Measurements from ENCODE around the gene DEPDC4. TPM values are rescaled to one million over a fixed set of nuclear protein-coding genes. Genes with fewer than 3 reads are reported as not detected.
A peak's percentile ranks its signal among the peaks of the same experiment; 100 is the strongest.

DEPDC4 gene
- total and polyA plus RNA-seq, 2 of the 13 experiments (the other 11 are each of a cell fraction or from before 2014, with no cell fraction given), result 2.2 to 5.7 TPM

- TF ChIP-seq, protein P1, sequence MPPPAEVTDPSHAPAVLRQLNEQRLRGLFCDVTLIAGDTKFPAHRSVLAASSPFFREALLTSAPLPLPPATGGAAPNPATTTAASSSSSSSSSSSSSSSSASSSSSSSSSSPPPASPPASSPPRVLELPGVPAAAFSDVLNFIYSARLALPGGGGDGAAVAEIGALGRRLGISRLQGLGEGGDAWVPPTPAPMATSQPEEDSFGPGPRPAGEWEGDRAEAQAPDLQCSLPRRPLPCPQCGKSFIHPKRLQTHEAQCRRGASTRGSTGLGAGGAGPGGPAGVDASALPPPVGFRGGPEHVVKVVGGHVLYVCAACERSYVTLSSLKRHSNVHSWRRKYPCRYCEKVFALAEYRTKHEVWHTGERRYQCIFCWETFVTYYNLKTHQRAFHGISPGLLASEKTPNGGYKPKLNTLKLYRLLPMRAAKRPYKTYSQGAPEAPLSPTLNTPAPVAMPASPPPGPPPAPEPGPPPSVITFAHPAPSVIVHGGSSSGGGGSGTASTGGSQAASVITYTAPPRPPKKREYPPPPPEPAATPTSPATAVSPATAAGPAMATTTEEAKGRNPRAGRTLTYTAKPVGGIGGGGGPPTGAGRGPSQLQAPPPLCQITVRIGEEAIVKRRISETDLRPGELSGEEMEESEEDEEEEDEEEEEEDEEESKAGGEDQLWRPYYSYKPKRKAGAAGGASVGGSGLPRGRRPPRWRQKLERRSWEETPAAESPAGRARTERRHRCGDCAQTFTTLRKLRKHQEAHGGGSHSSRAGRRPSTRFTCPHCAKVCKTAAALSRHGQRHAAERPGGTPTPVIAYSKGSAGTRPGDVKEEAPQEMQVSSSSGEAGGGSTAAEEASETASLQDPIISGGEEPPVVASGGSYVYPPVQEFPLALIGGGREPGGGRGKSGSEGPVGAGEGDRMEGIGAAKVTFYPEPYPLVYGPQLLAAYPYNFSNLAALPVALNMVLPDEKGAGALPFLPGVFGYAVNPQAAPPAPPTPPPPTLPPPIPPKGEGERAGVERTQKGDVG (CRISPR knock-in tag; IDR thresholded peaks at IDR 0.05; ENCODE audit: borderline replicate concordance), result no peak
- TF ChIP-seq GZF1 (CRISPR knock-in tag; IDR thresholded peaks at IDR 0.05) (no peak), SMARCE1 (IDR thresholded peaks at IDR 0.05; ENCODE audit: borderline replicate concordance) (no peak), ZNF136 (CRISPR knock-in tag; IDR thresholded peaks at IDR 0.05; ENCODE audit: low read depth) (no peak), SSRP1 (CRISPR knock-in tag; IDR thresholded peaks at IDR 0.05) (0 out of 2 replicates have a peak, but pooled peaks have one; percentile 13), CREB1 (IDR thresholded peaks at IDR 0.05) (peak; percentile 99), CREB1 (CRISPR knock-in tag; IDR thresholded peaks at IDR 0.05) (peak; percentile 95), ZNF124 (CRISPR knock-in tag; IDR thresholded peaks at IDR 0.05) (no peak), PPARG (CRISPR knock-in tag; conservative IDR thresholded peaks at IDR 0.05) (no peak), ZNF770 (CRISPR knock-in tag; IDR thresholded peaks at IDR 0.05) (peak; percentile 26; the same call in 1 of the 2 replicates), PRPF4 (IDR thresholded peaks at IDR 0.05; ENCODE audit: low read depth, low read length, poor library complexity, severe bottlenecking) (no peak), ZNF616 (CRISPR knock-in tag; IDR thresholded peaks at IDR 0.05; ENCODE audit: low read depth) (no peak), STAG1 (CRISPR knock-in tag; IDR thresholded peaks at IDR 0.05) (no peak), ZNF512 (CRISPR knock-in tag; IDR thresholded peaks at IDR 0.05) (no peak), AKAP8 (CRISPR knock-in tag; IDR thresholded peaks at IDR 0.05) (no peak), ZBTB7A (CRISPR knock-in tag; IDR thresholded peaks at IDR 0.05) (no peak)
- TF ChIP-seq, protein P2, sequence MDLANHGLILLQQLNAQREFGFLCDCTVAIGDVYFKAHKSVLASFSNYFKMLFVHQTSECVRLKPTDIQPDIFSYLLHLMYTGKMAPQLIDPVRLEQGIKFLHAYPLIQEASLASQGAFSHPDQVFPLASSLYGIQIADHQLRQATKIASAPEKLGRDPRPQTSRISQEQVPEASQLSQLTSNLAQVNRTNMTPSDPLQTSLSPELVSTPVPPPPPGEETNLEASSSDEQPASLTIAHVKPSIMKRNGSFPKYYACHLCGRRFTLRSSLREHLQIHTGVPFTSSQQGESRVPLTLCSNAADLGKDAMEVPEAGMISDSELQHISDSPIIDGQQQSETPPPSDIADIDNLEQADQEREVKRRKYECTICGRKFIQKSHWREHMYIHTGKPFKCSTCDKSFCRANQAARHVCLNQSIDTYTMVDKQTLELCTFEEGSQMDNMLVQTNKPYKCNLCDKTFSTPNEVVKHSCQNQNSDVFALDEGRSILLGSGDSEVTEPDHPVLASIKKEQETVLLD (CRISPR knock-in tag; IDR thresholded peaks at IDR 0.05; ENCODE audit: low read depth), result peak; percentile 64; the same call in 1 of the 2 replicates
- TF ChIP-seq, protein P3, sequence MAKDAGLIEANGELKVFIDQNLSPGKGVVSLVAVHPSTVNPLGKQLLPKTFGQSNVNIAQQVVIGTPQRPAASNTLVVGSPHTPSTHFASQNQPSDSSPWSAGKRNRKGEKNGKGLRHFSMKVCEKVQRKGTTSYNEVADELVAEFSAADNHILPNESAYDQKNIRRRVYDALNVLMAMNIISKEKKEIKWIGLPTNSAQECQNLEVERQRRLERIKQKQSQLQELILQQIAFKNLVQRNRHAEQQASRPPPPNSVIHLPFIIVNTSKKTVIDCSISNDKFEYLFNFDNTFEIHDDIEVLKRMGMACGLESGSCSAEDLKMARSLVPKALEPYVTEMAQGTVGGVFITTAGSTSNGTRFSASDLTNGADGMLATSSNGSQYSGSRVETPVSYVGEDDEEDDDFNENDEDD (CRISPR knock-in tag; IDR thresholded peaks at IDR 0.05; ENCODE audit: borderline replicate concordance), result no peak
Measured at GRCh38 chr12:100266835-100267602, at the start of gene DEPDC4, which contains the start of gene SCYL2 (continued).
